Naive thymus-derived CD4-positive, alpha-beta T cell (primary cell): ENCODE measurements around the gene MED13. TPM values are rescaled to one million over a fixed set of nuclear protein-coding genes. Genes with fewer than 3 reads are reported as not detected.
"Not testable (repeated sequence)": the region's sequence is repeated elsewhere in the genome, so short reads cannot be mapped to it uniquely, and the experiment has no call there.

Experiments
- ATAC-seq: fragments of 150-1000 bp; cut with Tn5 transposase; 2 replicates; pipeline ENCODE4 v1.10.0; 2021; ENCODE audit warnings: mild to moderate bottlenecking, moderate library complexity
- CTCF ChIA-PET: fragments of 350-600 bp; sonication (Branson Sonifier 250); formaldehyde crosslinking; loops from one replicate; lab custom pipeline; 2021; ENCODE audit warnings: antibody characterized with exemption; lab: Charles Lee
- POLR2A ChIA-PET: fragments of 350-600 bp; sonication (Branson Sonifier 250); formaldehyde crosslinking; loops from one replicate; lab custom pipeline; 2021; ENCODE audit warnings: antibody characterized with exemption, inconsistent platforms; lab: Charles Lee
- DNase-seq, 9 donors: peaks; one replicate each; pipeline versions ENCODE4 v3.0.0 to v3.0.0-alpha.2; 2020 to 2022; ENCODE audit warnings: mixed read lengths in 1 of 9
- H3K27ac ChIP-seq: one replicate; pipeline ENCODE4 v1.7.0; 2013; ENCODE audit warnings: mild to moderate bottlenecking, low read depth, low read length, moderate library complexity
- H3K27me3 ChIP-seq, 2 donors: one replicate each; pipeline ENCODE4 v1.7.0; 2013; ENCODE audit warnings: low read length in 2 of 2, mild to moderate bottlenecking in 2 of 2, moderate library complexity in 2 of 2; ENCODE audit not compliant: control insufficient read depth in 2 of 2, insufficient read depth in 2 of 2
- H3K36me3 ChIP-seq, 3 experiments: 1 replicate in 2 of 3; 2 replicates in 1 of 3; pipeline ENCODE4 v1.7.0; 2013; ENCODE audit warnings: low read length in 3 of 3, mild to moderate bottlenecking in 3 of 3, moderate library complexity in 1 of 3; ENCODE audit not compliant: insufficient read depth in 3 of 3, control insufficient read depth in 2 of 3
- H3K4me1 ChIP-seq, 2 donors: one replicate each; pipeline ENCODE4 v1.7.0; 2013; ENCODE audit warnings: low read length in 2 of 2, mild to moderate bottlenecking in 2 of 2, moderate library complexity in 1 of 2; ENCODE audit not compliant: control insufficient read depth in 2 of 2, insufficient read depth in 2 of 2
- H3K4me3 ChIP-seq: 2 replicates; pipeline ENCODE4 v1.7.0; 2013; ENCODE audit warnings: mild to moderate bottlenecking, low read length
- H3K9me3 ChIP-seq, 3 experiments: 1 replicate in 2 of 3; 2 replicates in 1 of 3; pipeline ENCODE4 v1.7.0; 2013; ENCODE audit warnings: low read length in 3 of 3; ENCODE audit not compliant: control insufficient read depth in 2 of 3
- H3K27ac Mint-ChIP-seq, 9 donors: one replicate each; pipeline ENCODE4 v1.8.0; 2020 to 2022; ENCODE audit warnings: mixed read lengths in 9 of 9, mild to moderate bottlenecking in 8 of 9, moderate library complexity in 5 of 9, inconsistent platforms in 2 of 9
- H3K27me3 Mint-ChIP-seq, 5 donors: one replicate each; pipeline ENCODE4 v1.8.0; 2021 to 2022; ENCODE audit warnings: mixed read lengths in 5 of 5, mild to moderate bottlenecking in 1 of 5
- H3K36me3 Mint-ChIP-seq, 5 donors: one replicate each; pipeline ENCODE4 v1.8.0; 2020 to 2022; ENCODE audit warnings: mixed read lengths in 5 of 5, mild to moderate bottlenecking in 3 of 5, inconsistent platforms in 1 of 5
- H3K4me1 Mint-ChIP-seq, 7 donors: one replicate each; pipeline ENCODE4 v1.8.0; 2020 to 2022; ENCODE audit warnings: mixed read lengths in 7 of 7, mild to moderate bottlenecking in 3 of 7, inconsistent platforms in 1 of 7
- H3K4me3 Mint-ChIP-seq, 10 donors: one replicate each; pipeline ENCODE4 v1.8.0; 2020 to 2022; ENCODE audit warnings: mild to moderate bottlenecking in 10 of 10, mixed read lengths in 10 of 10, moderate library complexity in 6 of 10, inconsistent platforms in 2 of 10
- H3K9me3 Mint-ChIP-seq, 11 donors: one replicate each; pipeline ENCODE4 v1.8.0; 2020 to 2022; ENCODE audit warnings: mixed read lengths in 11 of 11, mild to moderate bottlenecking in 4 of 11, inconsistent platforms in 1 of 11, moderate library complexity in 1 of 11
- intact Hi-C, 2 donors: fragments of 100-400 bp; cut with micrococcal nuclease; formaldehyde crosslinking; loops; one replicate each; pipeline ENCODE4 v1.15.1; 2023
- polyA plus RNA-seq, 2 donors: library from polyadenylated mRNA; unstranded; fragments of 300-500 nt; fragmentation: Illumina TruSeq; gene quantifications; one replicate each; pipeline ENCODE4 v1.2.3, GENCODE V29; 2021
- total RNA-seq, 6 experiments: library from RNA in 5 of 6; stranded (reverse) in 5 of 6; gene quantifications; 1 replicate in 5 of 6; 2 replicates in 1 of 6; pipeline ENCODE4 v1.2.3 and lab custom pipeline; 2021 to 2026

Gene MED13
- total and polyA plus RNA-seq, 7 experiments from 2014 or later: 3.6 to 84.8 (median 70.0) TPM

GRCh38 chr17:62000186-62000585, 64.9 kb downstream of the MED13 start:
- Mint-ChIP-seq H3K4me3 (peak overlapping the region in 1 of 10 donors; percentile 4), H3K36me3 (peaks cover 9 to 13% (median 12%) of the 10 kb centered on the region in 5 donors), H3K4me1 (peaks cover 7 to 60% (median 45%) of the 10 kb centered on the region in 7 donors), H3K27me3 (no peaks in the 10 kb centered on the region), H3K27ac (peak overlapping the region in 4 of 9 donors; percentile 0 to 57 (median 48)), H3K9me3 (no peaks in the 10 kb centered on the region)
- POLR2A ChIA-PET: no interaction called here
- no peak overlapping the region for H3K27ac ChIP-seq
- H3K9me3 ChIP-seq: no peaks in the 10 kb centered on the region
- no peak overlapping the region for H3K4me3 ChIP-seq
- CTCF ChIA-PET: interaction anchor here (0.6 kb wide), 1 partner anchor 1028 kb away, joined by 3 read pairs; no protein-coding TSS in a partner anchor
- H3K36me3 ChIP-seq: peaks cover 0 to 10% (median 5%) of the 10 kb centered on the region in 3 experiments
- intact Hi-C loops: no loop called here
- no peaks in the 10 kb centered on the region for H3K27me3 ChIP-seq
- DNase-seq (no peak), ATAC-seq (no peak)
- H3K4me1 ChIP-seq: no peaks in the 10 kb centered on the region

GRCh38 chr17:61998534-61998933, 66.5 kb downstream of the MED13 start:
- ChIA-PET CTCF (interaction anchor here (0.6 kb wide), 1 partner anchor 135 kb away, joined by 4 read pairs; no protein-coding TSS in a partner anchor), POLR2A (interaction anchor here (0.8 kb wide), 1 partner anchor 756 kb away, joined by 4 read pairs; no protein-coding TSS in a partner anchor)
- H3K9me3 ChIP-seq, H3K4me3 Mint-ChIP-seq, H3K4me1 ChIP-seq, H3K27me3 ChIP-seq, H3K36me3 Mint-ChIP-seq, H3K27ac ChIP-seq, intact Hi-C loops, H3K36me3 ChIP-seq, H3K9me3 Mint-ChIP-seq, H3K4me3 ChIP-seq, H3K27me3 Mint-ChIP-seq, DNase-seq, ATAC-seq: not testable (repeated sequence)
- Mint-ChIP-seq H3K27ac (peak overlapping the region in 2 of 9 donors; percentile 1 to 2), H3K4me1 (peaks cover 7 to 47% (median 34%) of the 10 kb centered on the region in 7 donors)

DNA sequence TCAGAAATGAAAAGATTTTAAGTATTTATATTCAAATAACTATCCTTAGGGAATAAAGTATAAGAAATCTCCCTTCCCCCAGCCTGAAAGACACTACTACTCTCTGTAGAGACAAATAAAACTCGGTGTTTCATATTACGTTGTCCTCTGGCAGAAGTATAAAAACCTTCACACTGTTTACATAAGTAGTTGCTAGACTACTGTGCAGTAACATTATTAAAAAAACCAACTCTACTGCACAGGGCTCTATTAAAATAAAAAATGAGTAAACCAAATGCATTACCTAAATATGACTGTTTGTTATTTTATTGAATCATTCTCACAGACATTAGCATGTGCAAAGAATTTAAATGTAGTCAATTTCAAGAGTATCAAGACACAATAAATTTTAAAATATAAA, 67.4 kb downstream of the MED13 start:
- H3K27ac Mint-ChIP-seq: no peak overlapping the region
- H3K27me3 ChIP-seq: no peaks in the 10 kb centered on the region
- POLR2A ChIA-PET: interaction anchor here (0.6 to 0.8 kb wide), 2 partner anchors 15 to 755 kb away, joined by 3 to 4 read pairs; no protein-coding TSS in a partner anchor
- H3K4me3 Mint-ChIP-seq: no peak overlapping the region
- peaks cover 0 to 6% (median 4%) of the 10 kb centered on the region in 3 experiments for H3K36me3 ChIP-seq
- CTCF ChIA-PET: no interaction called here
- H3K36me3 Mint-ChIP-seq: peaks cover 0 to 6% (median 4%) of the 10 kb centered on the region in 5 donors
- no peak overlapping the region for H3K4me3 ChIP-seq
- peaks cover 7 to 46% (median 33%) of the 10 kb centered on the region in 7 donors for H3K4me1 Mint-ChIP-seq
- DNase-seq (no peak), ATAC-seq (no peak)
- H3K9me3 ChIP-seq: no peaks in the 10 kb centered on the region
- H3K4me1 ChIP-seq: no peaks in the 10 kb centered on the region
- intact Hi-C loops: no loop called here
- no peaks in the 10 kb centered on the region for H3K27me3 Mint-ChIP-seq
- no peaks in the 10 kb centered on the region for H3K9me3 Mint-ChIP-seq
- H3K27ac ChIP-seq: no peak overlapping the region

DNA sequence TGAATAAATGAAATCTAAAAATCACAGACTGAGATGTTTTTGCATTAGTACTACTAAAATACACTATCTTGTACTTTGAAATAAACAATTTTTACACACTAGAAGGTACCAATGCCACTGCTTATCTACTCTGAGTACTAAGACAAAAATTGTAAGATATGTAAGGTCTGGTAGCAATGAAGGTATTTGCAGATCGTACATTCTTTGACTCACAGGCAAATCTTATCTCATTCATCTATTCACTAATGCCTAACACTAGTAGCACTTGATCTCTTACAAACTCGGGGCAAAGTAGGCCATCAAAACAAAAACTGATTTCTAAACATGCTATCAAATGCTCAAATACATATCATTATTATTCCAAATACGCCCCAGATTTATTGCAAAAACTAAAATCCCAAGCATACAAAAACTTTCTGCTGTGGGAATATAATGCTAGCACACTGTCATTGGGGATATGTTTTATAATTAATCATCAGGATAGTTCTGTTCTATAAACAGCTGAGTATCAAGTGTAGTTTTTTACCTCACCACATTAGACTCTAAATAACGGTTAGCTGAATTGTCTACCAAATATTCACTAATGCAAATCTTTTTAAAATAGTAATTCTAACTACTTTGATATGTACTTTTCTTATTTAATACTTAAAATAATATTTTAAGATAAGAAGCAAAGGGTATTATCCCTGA, 68.0 kb downstream of the MED13 start:
- ATAC-seq: no peak
- Histone ChIP-seq H3K9me3 (no peaks in the 10 kb centered on the region), H3K4me1 (no peaks in the 10 kb centered on the region), H3K27me3 (no peaks in the 10 kb centered on the region), H3K36me3 (peaks cover under 1 to 7% (median 6%) of the 10 kb centered on the region in 3 experiments), H3K4me3 (no peak overlapping the region), H3K27ac (no peak overlapping the region)
- H3K36me3 Mint-ChIP-seq: peaks cover 0 to 6% (median 4%) of the 10 kb centered on the region in 5 donors
- H3K4me3 Mint-ChIP-seq: no peak overlapping the region
- intact Hi-C loops: no loop called here
- DNase-seq: no peak
- no peaks in the 10 kb centered on the region for H3K9me3 Mint-ChIP-seq
- peak overlapping the region in 1 of 9 donors; percentile 22 for H3K27ac Mint-ChIP-seq
- POLR2A ChIA-PET: interaction anchor here (0.6 kb wide), 1 partner anchor 16 kb away, joined by 3 read pairs; no protein-coding TSS in a partner anchor
- CTCF ChIA-PET: no interaction called here
- no peaks in the 10 kb centered on the region for H3K27me3 Mint-ChIP-seq
- peaks cover 7 to 46% (median 33%) of the 10 kb centered on the region in 7 donors for H3K4me1 Mint-ChIP-seq

DNA sequence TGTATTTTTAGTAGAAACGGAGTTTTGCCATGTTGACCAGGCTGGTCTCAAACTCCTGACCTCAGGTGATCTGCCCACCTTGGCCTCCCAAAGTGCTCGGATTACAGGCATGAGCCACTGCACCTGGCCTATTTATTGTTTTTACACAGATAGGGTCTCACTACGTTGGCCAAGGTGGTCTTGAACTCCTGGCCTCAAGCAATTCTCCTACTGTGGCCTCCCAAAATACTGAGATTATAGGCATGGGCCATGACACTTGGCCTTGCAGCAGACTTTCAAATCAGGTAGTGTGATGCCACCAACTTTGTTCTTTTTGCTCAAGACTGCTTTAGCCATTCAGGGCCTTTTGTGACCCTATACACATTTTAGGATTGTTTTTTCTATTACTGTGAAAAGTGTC, 75.6 kb downstream of the MED13 start:
- Histone ChIP-seq H3K4me1 (no peaks in the 10 kb centered on the region), H3K4me3 (no peak overlapping the region), H3K9me3 (no peaks in the 10 kb centered on the region), H3K27ac (no peak overlapping the region), H3K36me3 (peaks cover 4 to 44% (median 5%) of the 10 kb centered on the region in 3 experiments), H3K27me3 (no peaks in the 10 kb centered on the region)
- Mint-ChIP-seq H3K27me3 (no peaks in the 10 kb centered on the region), H3K4me3 (no peak overlapping the region), H3K27ac (peak overlapping the region in 1 of 9 donors; percentile 31), H3K36me3 (peaks cover 3 to 34% (median 8%) of the 10 kb centered on the region in 5 donors), H3K4me1 (peaks cover 0 to 6% (median 0%) of the 10 kb centered on the region in 7 donors), H3K9me3 (no peaks in the 10 kb centered on the region)
- ATAC-seq (no peak), DNase-seq (no peak)
- POLR2A ChIA-PET: no interaction called here
- intact Hi-C loops: no loop called here
- CTCF ChIA-PET: no interaction called here

GRCh38 chr17:61986898-61987297, 78.2 kb downstream of the MED13 start:
- no peaks in the 10 kb centered on the region for H3K27me3 Mint-ChIP-seq
- ATAC-seq (no peak), DNase-seq (no peak)
- peaks cover 5 to 61% (median 16%) of the 10 kb centered on the region in 3 experiments for H3K36me3 ChIP-seq
- H3K4me1 ChIP-seq: no peaks in the 10 kb centered on the region
- no peaks in the 10 kb centered on the region for H3K9me3 ChIP-seq
- peaks cover 0 to 13% (median 3%) of the 10 kb centered on the region in 7 donors for H3K4me1 Mint-ChIP-seq
- peak overlapping the region in 3 of 9 donors; percentile 31 to 72 (median 59) for H3K27ac Mint-ChIP-seq
- H3K4me3 Mint-ChIP-seq: no peak overlapping the region
- POLR2A ChIA-PET: no interaction called here
- CTCF ChIA-PET: no interaction called here
- peak overlapping the region; percentile 3 for H3K27ac ChIP-seq
- no peaks in the 10 kb centered on the region for H3K27me3 ChIP-seq
- peaks cover 8 to 41% (median 15%) of the 10 kb centered on the region in 5 donors for H3K36me3 Mint-ChIP-seq
- intact Hi-C loops: no loop called here
- H3K9me3 Mint-ChIP-seq: no peaks in the 10 kb centered on the region
- H3K4me3 ChIP-seq: no peak overlapping the region
